MM.1S (cell line): ENCODE measurements around the gene NEURL1.

Experiments
- DNase-seq: peaks from one replicate; pipeline ENCODE4 v3.0.0-alpha.2; 2015
- H2AFZ ChIP-seq: fragments of 300-600 bp; sonication (generic); 2 replicates; pipeline ENCODE4 v1.6.0; 2016; ENCODE audit warnings: antibody characterized with exemption, low read length
- H3F3A ChIP-seq: fragments of 300-600 bp; sonication (generic); 2 replicates; pipeline ENCODE4 v1.6.1; 2016; ENCODE audit warnings: mild to moderate bottlenecking, antibody characterized with exemption, low read length, moderate library complexity, mixed read lengths; ENCODE audit not compliant: insufficient read depth
- H3K27ac ChIP-seq: fragments of 300-600 bp; sonication (generic); 2 replicates; pipeline ENCODE4 v1.5.1; 2016; ENCODE audit warnings: mild to moderate bottlenecking, low read length
- H3K27me3 ChIP-seq: fragments of 300-600 bp; sonication (generic); replicated peaks from 2 replicates; pipeline ENCODE4 v1.6.0; 2016; ENCODE audit warnings: low read length; ENCODE audit not compliant: insufficient read depth
- H3K36me3 ChIP-seq: fragments of 300-600 bp; sonication (generic); replicated peaks from 2 replicates; pipeline ENCODE4 v1.6.1; 2016; ENCODE audit warnings: mild to moderate bottlenecking, low read length, mixed read lengths; ENCODE audit not compliant: insufficient read depth
- H3K4me1 ChIP-seq: fragments of 300-600 bp; sonication (generic); 2 replicates; pipeline ENCODE4 v1.6.1; 2016; ENCODE audit warnings: low read length, mixed read lengths
- H3K4me2 ChIP-seq: fragments of 300-600 bp; sonication (generic); 2 replicates; pipeline ENCODE4 v1.6.0; 2016; ENCODE audit warnings: low read depth, low read length
- H3K4me3 ChIP-seq: fragments of 300-600 bp; sonication (generic); 2 replicates; pipeline ENCODE4 v1.5.1; 2016; ENCODE audit warnings: low read length, mixed read lengths
- H3K79me2 ChIP-seq: fragments of 300-600 bp; sonication (generic); 2 replicates; pipeline ENCODE4 v1.6.1; 2016; ENCODE audit warnings: mixed run types, low read length, mixed read lengths
- H3K9ac ChIP-seq: fragments of 300-600 bp; sonication (generic); 2 replicates; pipeline ENCODE4 v1.6.1; 2016; ENCODE audit warnings: low read length, mixed read lengths
- H3K9me2 ChIP-seq: fragments of 300-600 bp; sonication (generic); replicated peaks from 2 replicates; pipeline ENCODE4 v1.6.1; 2016; ENCODE audit warnings: mild to moderate bottlenecking, low read length, mixed read lengths; ENCODE audit not compliant: insufficient read depth
- H3K9me3 ChIP-seq: fragments of 300-600 bp; sonication (generic); replicated peaks from 2 replicates; pipeline ENCODE4 v1.6.1; 2016; ENCODE audit warnings: mild to moderate bottlenecking, low read length, mixed read lengths; ENCODE audit not compliant: insufficient read depth
- H4K20me1 ChIP-seq: fragments of 300-600 bp; sonication (generic); 2 replicates; pipeline ENCODE4 v1.6.1; 2016; ENCODE audit warnings: mild to moderate bottlenecking, low read length, moderate library complexity, mixed read lengths; ENCODE audit not compliant: insufficient read depth
- EZH2 ChIP-seq: fragments of 300-600 bp; sonication (generic); optimal IDR thresholded peaks from 2 replicates; pipeline ENCODE3; 2017; ENCODE audit warnings: low read depth, mild to moderate bottlenecking, antibody characterized with exemption, low read length, mixed read lengths
- EZH2phosphoT487 ChIP-seq: fragments of 300-600 bp; sonication (generic); IDR thresholded peaks from 2 replicates; pipeline ENCODE4 v1.6.1; 2018; ENCODE audit warnings: antibody characterized with exemption, low read length
- TF ChIP-seq, protein P1 (sequence below): fragments of 300-600 bp; sonication (generic); IDR thresholded peaks from 2 replicates; pipeline ENCODE4 v1.5.1; 2016; ENCODE audit warnings: antibody characterized with exemption, low read length, mixed read lengths

The NEURL1 gene

DNA sequence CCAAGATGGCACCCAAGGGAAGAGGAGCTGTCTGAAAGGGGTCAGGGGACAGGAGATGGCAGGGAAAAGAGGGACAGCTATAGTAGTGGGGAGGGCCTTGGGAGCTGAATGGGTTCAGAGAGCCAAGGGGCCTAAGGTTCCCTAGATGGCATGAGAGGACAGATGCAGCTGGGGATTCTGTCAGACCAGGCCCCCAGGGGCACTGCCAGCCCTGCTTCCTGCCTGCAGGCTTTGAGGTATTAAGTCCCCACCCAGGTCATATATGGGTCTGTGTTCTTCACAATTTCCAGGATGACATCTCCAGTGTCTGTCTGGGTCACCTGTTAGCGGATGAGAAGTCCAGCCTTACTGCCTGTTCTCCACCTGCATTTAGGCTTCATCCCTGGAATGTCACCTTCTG is 56.7 kb downstream of the NEURL1 start:
- H4K20me1 ChIP-seq: no peaks in the 10 kb centered on the region
- TF ChIP-seq EZH2 (no peak), EZH2phosphoT487 (no peak)
- TF ChIP-seq, protein P1, sequence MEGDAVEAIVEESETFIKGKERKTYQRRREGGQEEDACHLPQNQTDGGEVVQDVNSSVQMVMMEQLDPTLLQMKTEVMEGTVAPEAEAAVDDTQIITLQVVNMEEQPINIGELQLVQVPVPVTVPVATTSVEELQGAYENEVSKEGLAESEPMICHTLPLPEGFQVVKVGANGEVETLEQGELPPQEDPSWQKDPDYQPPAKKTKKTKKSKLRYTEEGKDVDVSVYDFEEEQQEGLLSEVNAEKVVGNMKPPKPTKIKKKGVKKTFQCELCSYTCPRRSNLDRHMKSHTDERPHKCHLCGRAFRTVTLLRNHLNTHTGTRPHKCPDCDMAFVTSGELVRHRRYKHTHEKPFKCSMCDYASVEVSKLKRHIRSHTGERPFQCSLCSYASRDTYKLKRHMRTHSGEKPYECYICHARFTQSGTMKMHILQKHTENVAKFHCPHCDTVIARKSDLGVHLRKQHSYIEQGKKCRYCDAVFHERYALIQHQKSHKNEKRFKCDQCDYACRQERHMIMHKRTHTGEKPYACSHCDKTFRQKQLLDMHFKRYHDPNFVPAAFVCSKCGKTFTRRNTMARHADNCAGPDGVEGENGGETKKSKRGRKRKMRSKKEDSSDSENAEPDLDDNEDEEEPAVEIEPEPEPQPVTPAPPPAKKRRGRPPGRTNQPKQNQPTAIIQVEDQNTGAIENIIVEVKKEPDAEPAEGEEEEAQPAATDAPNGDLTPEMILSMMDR: no peak
- no peak for DNase-seq

DNA sequence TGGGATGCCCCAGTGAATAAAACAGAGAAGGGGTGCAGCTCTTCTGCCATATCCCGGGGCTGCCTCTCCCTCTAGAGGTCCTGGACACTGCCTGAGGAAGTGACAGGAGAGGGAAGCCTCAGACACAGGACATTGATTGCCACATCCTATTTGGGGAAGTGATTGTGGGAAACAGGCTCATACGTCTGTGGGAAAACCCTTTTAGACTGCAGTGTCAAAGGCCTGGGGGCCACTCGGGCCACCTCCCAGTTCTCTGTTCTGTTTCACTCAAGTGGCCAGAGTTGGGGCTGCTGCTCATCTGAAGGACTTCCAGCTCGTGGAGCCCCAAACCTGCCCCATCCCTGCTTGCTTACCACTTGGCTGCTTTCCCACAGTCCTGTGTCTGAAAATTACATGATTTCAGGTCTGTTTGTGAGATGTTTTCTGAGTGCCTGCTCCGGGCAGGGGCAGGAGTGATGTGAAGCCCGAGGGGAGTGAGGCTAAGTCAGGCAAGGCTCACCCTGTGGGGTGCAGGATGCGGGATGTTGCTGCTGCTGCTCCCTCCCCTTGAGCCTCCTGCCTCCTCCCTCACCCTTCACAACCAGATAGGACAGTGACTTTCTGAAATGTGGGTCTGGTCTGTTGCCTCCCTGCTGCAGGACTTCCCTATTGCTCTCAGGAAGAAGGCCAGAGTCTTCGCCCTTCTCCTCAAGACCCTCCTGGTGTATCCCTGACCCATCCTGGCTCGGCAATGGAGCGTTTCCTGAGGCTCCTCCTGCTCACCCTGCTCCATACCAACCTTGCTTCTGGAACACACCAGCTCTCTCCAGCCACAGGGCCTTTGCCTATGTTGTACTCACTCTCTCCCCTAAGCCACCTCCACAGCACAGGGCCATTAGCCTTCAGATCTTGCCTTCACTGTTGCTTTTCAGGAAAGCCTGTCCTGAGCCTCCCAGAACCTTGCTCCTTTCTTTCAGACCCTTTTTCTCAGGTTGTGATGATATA is 58.4 kb downstream of the NEURL1 start:
- H3K9me3 ChIP-seq: no peaks in the 10 kb centered on the region
- no peak overlapping the region for H3K27ac ChIP-seq
- H3K79me2 ChIP-seq: no peaks in the 10 kb centered on the region
- H4K20me1 ChIP-seq: no peaks in the 10 kb centered on the region
- no peaks in the 10 kb centered on the region for H3K9me2 ChIP-seq
- no peak overlapping the region for H3K9ac ChIP-seq
- no peak overlapping the region for H3K4me2 ChIP-seq
- no peaks in the 10 kb centered on the region for H3K27me3 ChIP-seq
- no peaks in the 10 kb centered on the region for H3K36me3 ChIP-seq
- TF ChIP-seq, protein P1: no peak
- no peak for TF ChIP-seq EZH2phosphoT487
- TF ChIP-seq EZH2: no peak
- H3F3A ChIP-seq: no peaks in the 10 kb centered on the region
- no peak overlapping the region for H2AFZ ChIP-seq
- H3K4me1 ChIP-seq: 0 out of 2 replicates have a peak, but pooled peaks cover 3% of the 10 kb centered on the region
- no peak overlapping the region for H3K4me3 ChIP-seq
- no peak for DNase-seq

More for the DNA sequence above, 56.7 kb downstream of the NEURL1 start:
- peaks cover 17% of the 10 kb centered on the region for H3K4me1 ChIP-seq
- no peak overlapping the region for H2AFZ ChIP-seq
- H3K9me2 ChIP-seq: no peaks in the 10 kb centered on the region
- H3K4me2 ChIP-seq: no peak overlapping the region
- H3K4me3 ChIP-seq: no peak overlapping the region
- no peaks in the 10 kb centered on the region for H3F3A ChIP-seq
- no peak overlapping the region for H3K27ac ChIP-seq
- H3K79me2 ChIP-seq: no peaks in the 10 kb centered on the region
- H3K9me3 ChIP-seq: no peaks in the 10 kb centered on the region
- no peaks in the 10 kb centered on the region for H3K27me3 ChIP-seq
- H3K36me3 ChIP-seq: no peaks in the 10 kb centered on the region
- H3K9ac ChIP-seq: no peak overlapping the region

DNA sequence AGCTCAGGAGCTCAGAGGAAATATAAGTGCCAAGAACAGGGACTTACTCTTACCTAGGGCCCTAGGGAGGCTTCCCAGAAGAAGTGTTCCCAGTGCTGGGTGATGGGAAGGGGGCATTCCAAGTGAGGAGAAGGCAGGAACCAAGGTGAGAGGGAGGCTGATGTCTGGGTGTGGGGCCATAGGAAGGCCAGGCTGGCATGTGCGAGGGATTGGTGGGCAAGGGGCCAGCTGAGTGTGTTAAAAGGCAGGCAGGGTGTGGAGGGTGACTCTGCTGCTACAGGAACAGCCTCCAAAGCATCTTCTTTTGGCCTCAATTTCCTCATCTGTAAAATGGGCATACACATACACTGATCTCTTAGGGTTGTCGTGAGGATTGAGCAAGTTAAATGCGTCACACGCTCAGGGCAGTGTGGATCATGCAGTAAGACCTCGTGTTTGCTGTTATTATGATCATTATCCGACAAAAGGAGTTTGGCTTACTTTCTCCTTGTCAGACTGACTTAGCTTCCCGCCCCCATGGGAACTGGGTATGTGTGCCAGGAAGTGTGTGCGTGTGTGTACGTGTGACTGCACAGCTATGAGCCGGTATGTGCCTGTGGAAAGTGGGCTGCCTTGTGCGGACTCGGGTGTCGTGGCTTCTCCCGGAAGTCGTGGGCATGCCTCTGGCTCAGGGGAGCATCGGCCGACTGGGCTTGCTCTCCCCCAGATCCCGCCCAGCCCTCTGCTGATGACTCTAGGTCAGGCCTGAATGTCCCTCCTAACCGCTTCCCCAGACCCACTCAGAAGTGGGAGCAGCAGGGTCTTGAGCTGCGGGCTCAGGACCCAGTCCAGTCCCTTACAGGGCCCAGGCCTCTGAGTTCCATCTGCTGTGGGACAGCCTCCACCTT is 59.6 kb downstream of the NEURL1 start:
- no peak overlapping the region for H3K4me2 ChIP-seq
- DNase-seq: no peak
- no peaks in the 10 kb centered on the region for H3K79me2 ChIP-seq
- H3K9me3 ChIP-seq: no peaks in the 10 kb centered on the region
- H3K9ac ChIP-seq: no peak overlapping the region
- H4K20me1 ChIP-seq: no peaks in the 10 kb centered on the region
- H2AFZ ChIP-seq: no peak overlapping the region
- H3K36me3 ChIP-seq: no peaks in the 10 kb centered on the region
- no peak for TF ChIP-seq EZH2
- no peak overlapping the region for H3K27ac ChIP-seq
- H3K27me3 ChIP-seq: no peaks in the 10 kb centered on the region
- 0 out of 2 replicates have a peak, but pooled peaks cover 3% of the 10 kb centered on the region for H3K4me1 ChIP-seq
- no peaks in the 10 kb centered on the region for H3F3A ChIP-seq
- H3K9me2 ChIP-seq: no peaks in the 10 kb centered on the region
- H3K4me3 ChIP-seq: no peak overlapping the region
